IPS-NIHi11 (cell line): ENCODE data around the gene TACC2.
"Not testable (repeated sequence)": the region's sequence is repeated elsewhere in the genome, so short reads cannot be mapped to it uniquely, and the experiment has no call there.

ENCODE experiments used
- DNase-seq: peaks from one replicate; pipeline ENCODE4 v3.0.0; 2012; ENCODE audit warnings: mixed read lengths, low spot score

TACC2 gene

GRCh38 chr10:122023257-122023656, 34.3 kb downstream of the TACC2 start:
- DNase-seq: not testable (repeated sequence)

GRCh38 chr10:122029499-122030199, 40.7 kb downstream of the TACC2 start:
- peak; percentile 20 for DNase-seq

DNA sequence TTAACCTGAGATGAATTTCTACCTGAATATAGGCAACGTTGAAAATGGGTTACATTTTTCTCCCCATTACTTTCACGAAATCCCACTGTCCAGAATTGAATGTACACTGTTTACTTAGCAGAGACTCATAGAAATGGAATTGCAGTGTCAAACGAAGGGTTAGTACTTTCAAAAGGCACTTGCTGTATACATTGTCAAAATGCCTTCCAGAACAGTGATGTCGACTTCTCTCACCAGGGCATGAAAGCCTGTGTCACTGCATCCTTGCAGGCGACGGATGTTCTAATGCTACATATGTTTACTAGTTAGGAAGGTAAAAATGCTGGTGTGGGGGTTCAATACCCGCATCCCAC, 41.2 kb downstream of the TACC2 start:
- peak; percentile 2 for DNase-seq

DNA sequence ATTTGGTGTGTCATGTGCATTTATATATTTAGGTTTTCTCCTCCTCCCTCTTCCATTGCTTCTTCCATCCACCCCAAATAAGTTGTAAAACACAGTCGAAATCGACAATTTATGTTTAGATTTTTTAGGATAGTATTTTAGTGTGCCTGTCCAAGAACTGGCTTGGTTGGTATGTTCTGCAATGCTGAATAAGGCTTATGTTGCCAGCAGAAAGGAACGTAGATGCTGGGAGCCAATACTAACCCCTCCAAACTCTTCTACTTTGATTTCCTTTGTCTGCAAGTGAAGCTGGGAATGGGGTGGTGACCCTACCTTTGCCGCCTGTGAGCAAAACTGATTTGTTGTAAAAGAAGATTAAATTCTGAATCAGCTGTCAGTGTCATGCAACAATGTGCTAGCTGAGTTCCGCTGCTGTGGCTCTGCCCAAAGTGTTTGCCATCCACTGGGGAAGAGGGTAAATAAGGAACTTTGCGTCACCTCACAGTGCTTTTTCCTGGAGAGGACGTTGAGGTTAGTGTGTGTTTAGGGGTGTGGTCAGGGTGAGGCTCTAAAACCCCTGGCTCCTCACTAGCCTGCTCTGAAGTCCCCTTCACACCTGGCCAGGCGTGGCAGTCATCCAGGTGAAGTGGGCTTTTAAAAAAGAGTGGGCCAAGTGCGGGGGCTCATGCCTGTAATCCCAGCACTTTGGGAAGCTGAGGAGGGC, 44.4 kb downstream of the TACC2 start:
- DNase-seq: no peak

- no peak for DNase-seq
Measured at GRCh38 chr10:122034149-122034756, 45.3 kb downstream of the TACC2 start.

DNA sequence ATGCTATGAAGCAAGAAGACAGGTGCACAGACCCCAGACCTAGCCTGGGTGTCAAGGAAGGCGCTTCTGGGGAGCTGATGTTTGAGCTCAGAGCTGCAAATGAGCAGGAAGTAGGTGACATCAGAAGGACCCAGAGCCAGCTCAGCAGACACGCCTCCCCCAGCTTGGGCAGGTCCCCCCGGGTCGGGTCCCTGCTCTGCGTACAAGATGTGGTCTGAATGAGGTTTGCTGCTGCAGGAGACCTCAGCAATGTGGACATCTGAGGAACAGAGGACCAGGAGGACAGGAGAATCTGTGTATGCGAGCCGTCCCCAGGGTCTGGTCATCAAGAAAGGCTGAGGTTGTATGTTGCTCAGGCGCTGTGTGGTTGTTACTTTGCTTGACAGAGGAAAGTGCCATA, 51.8 kb downstream of the TACC2 start:
- no peak for DNase-seq

DNA sequence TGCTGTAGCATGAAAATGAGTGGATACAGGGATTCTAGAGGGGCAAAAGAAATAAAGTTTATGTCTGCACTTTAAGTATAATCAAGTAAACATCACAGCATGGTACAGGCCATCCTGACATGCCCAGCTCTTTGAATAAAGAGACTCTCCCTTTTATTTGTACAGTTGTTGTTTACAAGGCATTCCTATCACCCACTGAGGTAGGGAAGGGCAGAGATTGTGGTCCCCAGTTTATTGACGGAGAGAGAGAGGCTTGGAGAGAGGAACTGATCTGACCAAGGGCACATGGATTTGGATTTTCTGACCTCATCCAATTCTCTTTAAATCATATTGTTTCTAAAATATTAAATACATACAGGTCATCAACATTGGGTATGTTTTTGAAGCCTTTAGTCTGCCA, 53.9 kb downstream of the TACC2 start:
- no peak for DNase-seq

- DNase-seq: peak; percentile 72
Measured at GRCh38 chr10:122044045-122044661, 55.2 kb downstream of the TACC2 start.

- no peak for DNase-seq
Measured at GRCh38 chr10:122044713-122045112, 55.8 kb downstream of the TACC2 start.

DNA sequence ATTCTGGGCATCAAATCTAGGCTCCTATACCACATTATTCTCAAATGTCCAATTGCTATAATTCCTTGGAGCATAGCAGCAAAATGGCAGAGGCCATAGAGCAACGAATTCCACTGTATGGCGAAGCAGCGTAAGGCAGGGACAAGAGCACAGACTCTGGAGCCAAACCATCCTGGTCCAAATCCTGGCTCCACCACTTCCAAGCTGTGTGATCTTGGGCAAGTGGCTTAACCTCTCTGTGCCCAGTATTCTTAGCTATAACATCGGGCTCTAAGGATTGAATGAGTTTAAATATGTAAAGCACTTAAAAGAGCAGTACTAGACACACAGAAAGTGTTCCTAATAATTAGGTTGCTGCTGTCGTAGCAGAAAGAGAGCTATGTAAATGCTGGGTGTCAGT, 56.2 kb downstream of the TACC2 start:
- no peak for DNase-seq

DNA sequence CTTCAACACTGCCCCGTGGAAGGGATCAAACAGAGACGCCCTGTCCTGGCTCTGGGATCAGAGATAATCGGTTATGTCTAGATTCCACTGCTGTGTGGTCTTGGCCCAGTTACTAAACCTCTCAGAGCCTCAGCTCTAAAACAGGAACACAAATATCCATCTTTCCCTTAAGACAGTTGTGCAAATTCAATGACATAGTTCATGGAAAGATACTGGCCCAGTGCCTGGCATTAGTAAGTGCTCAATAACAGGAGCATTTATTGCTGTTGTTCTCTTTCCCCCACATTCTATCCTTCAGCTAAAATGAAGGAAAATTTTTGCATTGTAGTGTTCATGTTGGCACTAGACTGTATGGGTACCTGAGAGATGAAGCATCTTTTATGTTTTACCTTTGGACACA, 58.6 kb downstream of the TACC2 start:
- DNase-seq: no peak

GRCh38 chr10:122049076-122049475, 60.1 kb downstream of the TACC2 start:
- no peak for DNase-seq

GRCh38 chr10:122050311-122050710, 61.3 kb downstream of the TACC2 start:
- DNase-seq: no peak

GRCh38 chr10:122050811-122051210, 61.8 kb downstream of the TACC2 start:
- no peak for DNase-seq

GRCh38 chr10:122051609-122052385, 62.8 kb downstream of the TACC2 start:
- peak; percentile 77 for DNase-seq

DNA sequence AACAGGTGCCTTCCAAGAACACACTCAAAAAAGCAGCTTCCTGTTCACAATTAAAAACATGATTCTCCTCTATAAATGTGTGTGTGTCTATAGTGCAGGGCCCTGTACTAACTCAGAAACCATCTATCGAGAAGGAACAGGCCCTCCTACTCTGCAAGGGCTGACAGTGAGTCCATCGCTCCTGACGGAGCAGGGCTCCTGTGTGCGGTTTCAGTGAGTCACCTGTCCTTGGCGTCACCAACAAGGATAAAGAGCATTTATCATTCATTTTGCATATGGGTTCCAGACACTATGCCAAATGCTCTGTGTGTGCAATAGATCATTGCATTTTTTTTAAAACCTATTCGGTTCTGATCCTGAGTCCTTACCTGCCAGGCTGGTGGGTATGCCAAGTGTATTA, 63.7 kb downstream of the TACC2 start:
- no peak for DNase-seq

- DNase-seq: no peak
Measured at GRCh38 chr10:122053314-122053713, 64.4 kb downstream of the TACC2 start.

DNA sequence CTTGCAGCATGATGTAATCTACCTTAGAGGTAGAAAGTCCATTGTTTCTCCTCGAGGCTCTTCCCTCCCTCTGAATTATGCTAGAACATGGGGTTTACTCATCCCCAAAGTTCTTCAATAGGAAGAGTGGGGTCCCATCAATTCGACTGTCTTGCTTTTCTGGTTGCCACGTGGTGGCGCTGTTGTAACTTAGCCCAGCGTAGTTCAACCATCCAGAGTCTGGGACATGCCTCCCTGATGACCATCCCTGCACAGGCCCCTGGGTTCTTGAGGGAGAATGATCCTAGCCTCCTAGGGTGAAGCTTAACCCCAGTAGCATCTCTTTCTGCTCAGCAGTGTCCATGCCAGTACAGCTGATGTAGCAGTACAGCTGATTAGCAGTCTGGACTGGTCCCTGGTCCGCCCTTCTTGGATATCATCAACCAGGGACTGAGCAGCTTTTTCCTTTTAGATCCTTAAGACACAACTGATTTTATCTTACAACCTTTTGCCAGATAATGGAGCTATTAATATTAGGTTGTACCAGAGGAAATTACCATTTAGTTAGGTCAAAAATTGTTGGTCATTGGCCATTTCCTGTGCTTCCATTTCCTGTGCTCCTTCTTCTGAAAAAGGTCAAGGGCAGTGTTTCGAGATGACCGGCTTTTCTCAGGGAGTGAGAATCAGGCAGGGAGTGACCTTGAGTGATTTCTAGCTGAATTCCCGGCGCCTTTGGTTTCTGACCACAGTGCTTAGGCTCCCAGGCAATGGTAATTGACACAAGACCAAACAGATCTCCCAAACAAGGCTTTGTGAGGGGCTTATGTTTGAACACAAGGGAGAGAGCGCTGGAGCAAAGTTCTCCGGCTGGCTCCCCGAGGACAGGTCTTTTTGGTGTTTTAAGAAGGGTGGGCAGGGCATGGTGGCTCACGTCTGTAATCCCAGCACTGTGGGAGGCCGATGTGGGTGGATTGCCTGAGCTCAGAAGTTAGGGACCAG, 65.4 kb downstream of the TACC2 start:
- DNase-seq: peak; percentile 54

GRCh38 chr10:122055252-122055651, 66.3 kb downstream of the TACC2 start:
- no peak for DNase-seq

DNA sequence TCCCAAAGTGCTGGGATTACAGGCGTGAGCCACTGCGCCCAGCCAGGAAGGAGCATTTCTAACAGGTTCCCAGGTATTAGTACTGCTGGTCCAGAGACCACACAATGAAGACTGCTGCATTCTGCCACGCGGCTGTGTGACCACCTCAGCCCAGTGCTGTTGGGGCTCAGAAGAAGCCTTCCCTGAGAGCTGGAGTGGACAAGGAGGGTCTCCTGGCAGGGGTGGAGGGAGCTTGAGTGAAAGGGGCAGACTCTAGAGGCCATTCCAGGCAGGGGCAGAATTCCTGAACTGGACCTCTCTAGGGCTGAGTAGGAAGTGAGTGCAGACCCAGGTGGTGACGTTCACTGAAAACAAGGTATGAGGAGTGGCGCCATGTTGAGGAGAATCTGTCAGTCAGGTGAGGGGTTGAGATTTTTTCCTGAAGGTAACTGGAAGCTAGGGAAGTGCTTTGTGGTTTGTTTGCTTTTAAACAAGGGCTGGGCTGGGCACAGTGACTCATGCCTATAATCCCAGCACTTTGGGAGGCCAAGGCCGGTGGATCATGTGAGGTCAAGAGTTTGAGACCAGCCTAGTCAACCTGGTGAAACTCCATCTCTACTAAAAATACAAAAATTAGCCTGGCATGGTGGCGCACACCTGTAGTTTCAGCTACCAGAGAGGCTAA, 67.6 kb downstream of the TACC2 start:
- DNase-seq: no peak
